OCI-LY7 (cell line): ENCODE measurements around the gene PSMD5.

Source experiments
- CTCF ChIP-seq: fragments of 200-600 bp; sonication (generic); conservative IDR thresholded peaks from 2 replicates; pipeline ENCODE4 v1.5.1; 2014; ENCODE audit warnings: mild to moderate bottlenecking, antibody characterized with exemption, low read length, moderate library complexity, mixed read lengths
- EZH2phosphoT487 ChIP-seq: fragments of 200-600 bp; sonication (generic); IDR thresholded peaks from 2 replicates; pipeline ENCODE4 v1.6.1; 2018; ENCODE audit warnings: low read depth, borderline replicate concordance, mild to moderate bottlenecking, mixed run types, antibody characterized with exemption, low read length, moderate library complexity, mixed read lengths

GRCh38 chr9:120850315-120850714 is 7.6 kb upstream of the PSMD5 start:
- TF ChIP-seq CTCF: no peak
- no peak for TF ChIP-seq EZH2phosphoT487
